Measurements from ENCODE around the gene DNAJB12.
"Not testable (repeated sequence)": the region's sequence is repeated elsewhere in the genome, so short reads cannot be mapped to it uniquely, and the experiment has no call there.

DNAJB12 gene

DNA sequence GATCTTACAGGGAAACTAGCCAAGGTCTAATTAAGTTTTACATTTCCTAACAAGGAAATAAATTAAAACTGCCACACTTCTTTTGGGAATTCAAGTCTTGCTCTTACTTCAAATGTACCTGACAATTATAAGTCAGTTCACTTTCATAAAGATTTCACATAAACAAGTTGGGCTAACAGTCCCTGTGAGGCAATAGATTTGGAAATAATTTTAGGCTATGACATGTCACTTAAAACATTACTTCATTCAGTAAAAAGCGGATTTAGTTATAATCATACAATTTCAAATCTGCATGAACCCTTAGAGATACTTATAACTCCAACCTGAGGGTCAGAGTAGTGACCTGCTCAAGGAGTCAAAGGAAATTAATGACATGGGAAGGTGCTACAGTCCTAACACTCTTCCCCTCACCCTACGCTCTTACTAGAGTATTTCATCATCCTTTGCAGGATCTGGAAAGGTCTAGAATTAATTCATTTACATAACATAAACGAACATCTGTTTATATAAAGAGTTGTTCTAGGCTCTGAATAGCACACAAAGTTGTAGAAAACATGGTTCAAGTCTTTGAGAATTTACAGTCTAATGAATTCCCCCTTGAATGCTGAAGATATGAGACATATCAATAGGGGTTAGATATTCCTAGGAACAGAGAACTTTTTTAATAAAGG, 32.3 kb upstream of the DNAJB12 start:
- H3K4me3 ChIP-seq (replicated peaks; ENCODE audit: low read depth, low read length): no peak overlapping the region
- TF ChIP-seq, protein P1, sequence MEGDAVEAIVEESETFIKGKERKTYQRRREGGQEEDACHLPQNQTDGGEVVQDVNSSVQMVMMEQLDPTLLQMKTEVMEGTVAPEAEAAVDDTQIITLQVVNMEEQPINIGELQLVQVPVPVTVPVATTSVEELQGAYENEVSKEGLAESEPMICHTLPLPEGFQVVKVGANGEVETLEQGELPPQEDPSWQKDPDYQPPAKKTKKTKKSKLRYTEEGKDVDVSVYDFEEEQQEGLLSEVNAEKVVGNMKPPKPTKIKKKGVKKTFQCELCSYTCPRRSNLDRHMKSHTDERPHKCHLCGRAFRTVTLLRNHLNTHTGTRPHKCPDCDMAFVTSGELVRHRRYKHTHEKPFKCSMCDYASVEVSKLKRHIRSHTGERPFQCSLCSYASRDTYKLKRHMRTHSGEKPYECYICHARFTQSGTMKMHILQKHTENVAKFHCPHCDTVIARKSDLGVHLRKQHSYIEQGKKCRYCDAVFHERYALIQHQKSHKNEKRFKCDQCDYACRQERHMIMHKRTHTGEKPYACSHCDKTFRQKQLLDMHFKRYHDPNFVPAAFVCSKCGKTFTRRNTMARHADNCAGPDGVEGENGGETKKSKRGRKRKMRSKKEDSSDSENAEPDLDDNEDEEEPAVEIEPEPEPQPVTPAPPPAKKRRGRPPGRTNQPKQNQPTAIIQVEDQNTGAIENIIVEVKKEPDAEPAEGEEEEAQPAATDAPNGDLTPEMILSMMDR (IDR thresholded peaks at IDR 0.05; ENCODE audit: low read depth, low read length, missing control alignments): no peak
- no peak for DNase-seq (ENCODE audit: extremely low read depth, low read depth)

DNA sequence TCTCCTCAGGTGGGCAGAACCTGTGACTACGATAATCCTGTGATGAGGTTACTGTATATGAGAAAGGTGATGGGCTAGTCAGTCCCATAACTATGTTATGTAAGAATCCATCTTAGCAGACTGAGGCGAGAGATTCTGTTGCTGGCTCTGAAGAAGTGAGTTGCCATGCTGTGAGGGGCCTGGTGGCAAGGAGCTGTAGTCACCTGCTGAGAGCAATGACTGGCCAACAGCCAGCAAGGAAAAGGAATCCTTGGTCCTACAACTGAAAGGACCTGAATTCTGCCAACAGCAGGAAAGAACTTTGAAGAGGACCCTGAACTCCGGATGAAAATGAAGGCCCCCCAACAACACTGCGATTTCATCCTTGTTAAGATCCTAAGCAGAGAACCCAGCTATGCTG, 31.0 kb upstream of the DNAJB12 start:
- TF ChIP-seq, protein P1 (IDR thresholded peaks at IDR 0.05; ENCODE audit: low read depth, low read length, missing control alignments): no peak
- no peak overlapping the region for H3K4me3 ChIP-seq (replicated peaks; ENCODE audit: low read depth, low read length)
- DNase-seq (ENCODE audit: extremely low read depth, low read depth): no peak

DNA sequence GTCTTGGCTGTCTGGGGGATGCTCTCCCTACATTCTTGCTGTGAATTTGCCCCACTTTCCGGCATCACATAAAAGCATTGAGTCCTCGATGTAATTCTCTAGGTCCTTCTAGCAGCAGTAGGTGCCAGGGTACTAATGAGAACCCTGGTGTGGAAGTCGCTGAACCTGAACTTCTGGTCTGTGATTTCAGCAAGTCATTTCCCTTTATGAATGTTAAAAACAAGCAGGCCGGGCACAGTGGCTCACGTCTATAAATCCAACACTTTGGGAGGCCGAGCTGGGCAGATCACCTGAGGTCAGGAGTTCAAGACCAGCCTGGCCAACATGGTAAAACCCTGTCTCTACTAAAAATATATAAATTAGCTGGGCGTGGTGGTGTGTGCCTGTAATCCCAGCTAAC, 30.3 kb upstream of the DNAJB12 start:
- H3K4me3 ChIP-seq (replicated peaks; ENCODE audit: low read depth, low read length); DNase-seq (ENCODE audit: extremely low read depth, low read depth): not testable (repeated sequence)

DNA sequence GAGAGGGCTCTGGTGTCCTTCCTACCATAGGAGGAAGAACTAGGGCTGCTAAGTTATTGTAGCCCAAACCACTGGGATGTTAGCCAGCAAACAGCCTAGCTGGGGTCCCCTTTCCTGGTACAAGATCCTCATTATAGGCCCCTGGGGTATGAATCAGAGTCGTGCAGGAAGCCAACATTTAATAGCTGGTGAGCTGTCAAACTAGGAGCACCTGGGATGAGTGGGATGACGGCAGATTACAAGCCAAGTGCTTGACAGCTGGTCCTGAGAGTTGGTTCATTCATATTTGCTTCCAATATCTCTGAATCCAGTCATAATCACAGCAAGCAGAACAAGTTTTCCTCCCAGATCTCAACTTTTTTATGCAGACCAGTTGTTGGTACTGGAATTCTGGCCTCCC, 25.1 kb upstream of the DNAJB12 start:
- TF ChIP-seq, protein P1 (IDR thresholded peaks at IDR 0.05; ENCODE audit: low read depth, low read length, missing control alignments): no peak
- no peak overlapping the region for H3K4me3 ChIP-seq (replicated peaks; ENCODE audit: low read depth, low read length)
- DNase-seq (ENCODE audit: extremely low read depth, low read depth): no peak

DNA sequence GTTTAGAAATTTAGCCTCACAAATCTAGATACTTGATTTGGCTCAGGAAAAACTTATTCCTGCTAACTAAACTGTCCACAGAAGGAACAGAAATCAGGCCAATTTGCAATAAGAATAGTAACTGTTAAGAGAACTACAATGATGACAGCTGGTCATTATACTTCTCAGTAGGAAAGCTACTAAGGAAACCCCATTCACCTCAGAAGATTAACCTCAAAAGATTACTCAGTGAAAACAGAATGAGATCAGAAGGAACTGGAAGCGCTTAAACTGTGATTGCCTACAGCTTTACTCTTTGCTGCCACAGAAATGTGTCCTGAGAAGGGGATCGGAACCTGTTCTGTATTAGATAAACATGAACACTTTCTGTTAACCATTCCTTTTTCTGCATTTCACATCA, 24.3 kb upstream of the DNAJB12 start:
- TF ChIP-seq, protein P1 (IDR thresholded peaks at IDR 0.05; ENCODE audit: low read depth, low read length, missing control alignments): no peak
- no peak overlapping the region for H3K4me3 ChIP-seq (replicated peaks; ENCODE audit: low read depth, low read length)
- DNase-seq (ENCODE audit: extremely low read depth, low read depth): no peak

DNA sequence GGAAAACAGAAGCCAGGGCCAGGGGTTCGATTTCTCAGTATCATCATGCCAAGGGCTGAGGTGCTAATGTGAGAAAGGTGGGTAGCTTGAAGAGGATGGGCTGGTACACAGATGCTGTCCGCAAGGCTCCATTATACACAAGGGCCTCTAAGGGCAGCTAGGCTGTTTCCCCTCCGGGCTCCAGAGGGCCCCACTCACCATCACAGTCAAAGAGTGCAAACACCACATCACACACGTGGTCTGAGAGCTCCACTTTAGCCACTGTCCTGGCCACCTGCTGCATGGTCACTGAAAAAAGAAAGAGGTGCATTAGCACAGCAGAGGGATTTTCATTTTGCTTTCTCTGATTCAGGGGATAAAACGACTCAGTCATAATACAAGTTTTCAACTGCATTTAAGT, 20.9 kb upstream of the DNAJB12 start:
- no peak overlapping the region for H3K4me3 ChIP-seq (replicated peaks; ENCODE audit: low read depth, low read length)
- DNase-seq (ENCODE audit: extremely low read depth, low read depth): no peak
- TF ChIP-seq, protein P1 (IDR thresholded peaks at IDR 0.05; ENCODE audit: low read depth, low read length, missing control alignments): peak; percentile 24

DNA sequence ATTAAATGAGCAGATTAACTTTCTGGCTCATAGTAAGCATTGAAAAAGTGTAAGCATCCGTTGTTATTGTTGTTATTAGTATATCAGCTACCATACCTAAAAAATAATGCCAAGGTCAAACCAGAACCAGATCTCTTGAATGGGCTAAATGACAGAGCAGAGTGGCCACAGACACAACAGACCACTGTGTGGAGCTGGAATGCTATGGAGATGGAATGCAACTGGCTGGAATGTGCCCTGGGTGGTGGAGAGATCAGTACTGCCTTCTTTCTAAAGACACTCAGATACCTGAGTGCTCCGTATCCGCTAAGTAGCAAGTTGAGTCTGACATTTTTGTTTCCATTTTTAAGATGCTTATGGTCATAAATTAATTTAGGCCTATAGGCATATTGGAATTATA, 20.5 kb upstream of the DNAJB12 start:
- TF ChIP-seq, protein P1 (IDR thresholded peaks at IDR 0.05; ENCODE audit: low read depth, low read length, missing control alignments): no peak
- no peak overlapping the region for H3K4me3 ChIP-seq (replicated peaks; ENCODE audit: low read depth, low read length)
- DNase-seq (ENCODE audit: extremely low read depth, low read depth): no peak
